Calu3 (cell line): ENCODE measurements around the gene SH3PXD2A. TPM values are rescaled to one million over a fixed set of nuclear protein-coding genes. Genes with fewer than 3 reads are reported as not detected.
A peak's percentile ranks its signal among the peaks of the same experiment; 100 is the strongest.

Experiments
- BruUV-seq: library from RNA; stranded (reverse); fragments of 400-500 nt; replicated peaks from 2 replicates; lab custom pipeline; 2021; lab: Mats Ljungman, UMichigan
- CTCF ChIA-PET: fragments of 300-600 bp; sonication (Branson Sonifier 250); formaldehyde crosslinking; loops from one replicate; lab custom pipeline; 2022; ENCODE audit warnings: antibody characterized with exemption; lab: Charles Lee
- DNase-seq: peaks from one replicate; pipeline ENCODE4 v3.0.0; 2022
- H3K27ac Mint-ChIP-seq: one replicate; pipeline ENCODE4 v1.8.0; 2022; ENCODE audit warnings: mixed read lengths; ENCODE audit not compliant: unreplicated experiment
- H3K27me3 Mint-ChIP-seq: one replicate; pipeline ENCODE4 v1.8.0; 2022; ENCODE audit warnings: mixed read lengths; ENCODE audit not compliant: unreplicated experiment
- H3K36me3 Mint-ChIP-seq: one replicate; pipeline ENCODE4 v1.8.0; 2022; ENCODE audit warnings: mild to moderate bottlenecking, moderate library complexity, mixed read lengths; ENCODE audit not compliant: insufficient read depth, unreplicated experiment
- H3K4me1 Mint-ChIP-seq: one replicate; pipeline ENCODE4 v1.8.0; 2022; ENCODE audit warnings: mild to moderate bottlenecking, low read depth, mixed read lengths; ENCODE audit not compliant: unreplicated experiment
- H3K4me3 Mint-ChIP-seq: one replicate; pipeline ENCODE4 v1.8.0; 2022; ENCODE audit warnings: mild to moderate bottlenecking, low read depth, moderate library complexity, mixed read lengths; ENCODE audit not compliant: unreplicated experiment
- H3K9me3 Mint-ChIP-seq: one replicate; pipeline ENCODE4 v1.8.0; 2022; ENCODE audit warnings: low read depth, mixed read lengths; ENCODE audit not compliant: unreplicated experiment
- CTCF ChIP-seq: fragments of 200-600 bp; IDR thresholded peaks from one replicate; pipeline ENCODE4 v1.8.0; 2022; ENCODE audit warnings: antibody characterized with exemption; ENCODE audit not compliant: unreplicated experiment
- intact Hi-C: fragments of 100-400 bp; cut with micrococcal nuclease; formaldehyde crosslinking; loops from one replicate; pipeline ENCODE4 v1.10.0; 2022; ENCODE audit not compliant: unreplicated experiment
- total RNA-seq: library from RNA; stranded (reverse); gene quantifications from 2 replicates; pipeline ENCODE4 v1.2.3, GENCODE V29; 2022

SH3PXD2A gene
- total RNA-seq, 1 experiment from 2014 or later = 7.5 TPM

- Mint-ChIP-seq H3K27ac (no peak overlapping the region), H3K36me3 (peaks cover 18% of the 10 kb centered on the region), H3K4me3 (no peak overlapping the region), H3K9me3 (no peaks in the 10 kb centered on the region), H3K27me3 (no peaks in the 10 kb centered on the region), H3K4me1 (peaks cover 47% of the 10 kb centered on the region)
- intact Hi-C loops = no loop called here
- TF ChIP-seq CTCF = no peak
- CTCF ChIA-PET = interaction anchor here (0.6 to 0.7 kb wide), 2 partner anchors 193 to 361 kb away, joined by 3 read pairs; no protein-coding TSS in a partner anchor
- no TSS peak for BruUV-seq
- no peak for DNase-seq
Observed at GRCh38 chr10:103893817-103894216, 38.4 kb upstream of the SH3PXD2A start.

- intact Hi-C loops = no loop called here
- no peak overlapping the region for H3K27ac Mint-ChIP-seq
- peaks cover 24% of the 10 kb centered on the region for H3K36me3 Mint-ChIP-seq
- CTCF ChIA-PET = no interaction called here
- BruUV-seq = no TSS peak
- H3K4me3 Mint-ChIP-seq = no peak overlapping the region
- H3K9me3 Mint-ChIP-seq = no peaks in the 10 kb centered on the region
- H3K4me1 Mint-ChIP-seq = peaks cover 55% of the 10 kb centered on the region
- no peaks in the 10 kb centered on the region for H3K27me3 Mint-ChIP-seq
- no peak for TF ChIP-seq CTCF
- no peak for DNase-seq
Observed at GRCh38 chr10:103892181-103892580, 36.8 kb upstream of the SH3PXD2A start.

GRCh38 chr10:103890688-103891087 lies 35.3 kb upstream of the SH3PXD2A start:
- no peak overlapping the region for H3K4me3 Mint-ChIP-seq
- no peaks in the 10 kb centered on the region for H3K9me3 Mint-ChIP-seq
- intact Hi-C loops = loop anchor here (2.0 kb wide), 1 partner anchor 20 kb away; no protein-coding TSS in a partner anchor
- CTCF ChIA-PET = interaction anchor here (1.2 to 1.7 kb wide), 7 partner anchors 18 to 384 kb away, joined by 3 to 11 read pairs (median 4); no protein-coding TSS in a partner anchor
- no peak for TF ChIP-seq CTCF
- peaks cover 47% of the 10 kb centered on the region for H3K4me1 Mint-ChIP-seq
- H3K27ac Mint-ChIP-seq = peak overlapping the region; percentile 85
- H3K36me3 Mint-ChIP-seq = peaks cover 18% of the 10 kb centered on the region
- no peaks in the 10 kb centered on the region for H3K27me3 Mint-ChIP-seq
- DNase-seq = no peak
- BruUV-seq = TSS peak; percentile 88

- Mint-ChIP-seq H3K4me1 (peaks cover 42% of the 10 kb centered on the region), H3K27me3 (no peaks in the 10 kb centered on the region), H3K9me3 (no peaks in the 10 kb centered on the region), H3K36me3 (peaks cover 18% of the 10 kb centered on the region), H3K27ac (peak overlapping the region; percentile 85), H3K4me3 (peak overlapping the region; percentile 29)
- no TSS peak for BruUV-seq
- intact Hi-C loops = loop anchor here (2.0 kb wide), 1 partner anchor 21 kb away; no protein-coding TSS in a partner anchor
- CTCF ChIA-PET = interaction anchor here (0.9 to 1.7 kb wide), 8 partner anchors 18 to 384 kb away, joined by 3 to 11 read pairs (median 4); no protein-coding TSS in a partner anchor
- peak; percentile 81 for DNase-seq
- TF ChIP-seq CTCF = no peak
Observed at GRCh38 chr10:103890194-103890658, 34.9 kb upstream of the SH3PXD2A start.
